Endothelial cell of umbilical vein (primary cell): ENCODE measurements around the gene NT5DC4. TPM values are rescaled to one million over a fixed set of nuclear protein-coding genes. Genes with fewer than 3 reads are reported as not detected.

Experiments used
- BruUV-seq: library from RNA; stranded (reverse); fragments of 400-500 nt; replicated peaks from 2 replicates; lab custom pipeline; 2021; lab: Mats Ljungman, UMichigan
- CTCF ChIA-PET: fragments of 300-600, 350-600 bp; sonication (Branson Sonifier 250); formaldehyde crosslinking; loops from one replicate; lab custom pipeline; 2021; ENCODE audit warnings: antibody characterized with exemption, inconsistent platforms; lab: Charles Lee
- POLR2A ChIA-PET: fragments of 300-600, 350-600 bp; sonication (Branson Sonifier 250); formaldehyde crosslinking; loops from one replicate; lab custom pipeline; 2021; ENCODE audit warnings: antibody characterized with exemption, inconsistent platforms; lab: Charles Lee
- DNase-seq: peaks from one replicate; pipeline ENCODE4 v3.0.0-alpha.2; 2011; ENCODE audit warnings: low read depth, low spot score
- FAIRE-seq: peaks from 2 replicates; lab custom pipeline; 2011; peaks lifted over from hg19 to GRCh38; lab: Jason Lieb, UNC
- H2AFZ ChIP-seq: 2 replicates; pipeline ENCODE4 v1.6.0; 2012; ENCODE audit warnings: low read depth, low read length, control low read depth, inconsistent platforms
- H3K27ac ChIP-seq: 2 replicates; pipeline ENCODE4 v1.5.1; 2011; ENCODE audit warnings: low read depth, mild to moderate bottlenecking, control low read depth, low read length, moderate library complexity; ENCODE audit not compliant: insufficient read depth
- H3K27me3 ChIP-seq, 2 experiments: 2 replicates each; pipeline versions ENCODE4 v1.6.0 to v1.6.1; 2011; ENCODE audit warnings: low read length in 2 of 2, mixed read lengths in 1 of 2; ENCODE audit not compliant: control insufficient read depth in 2 of 2, insufficient read depth in 2 of 2
- H3K36me3 ChIP-seq, 2 experiments: 2 replicates in 1 of 2; 3 replicates in 1 of 2; pipeline ENCODE4 v1.5.1; 2011; ENCODE audit warnings: low read length in 2 of 2, mild to moderate bottlenecking in 1 of 2, moderate library complexity in 1 of 2; ENCODE audit not compliant: control insufficient read depth in 2 of 2, insufficient read depth in 2 of 2; ENCODE audit errors: extremely low read depth in 1 of 2
- H3K4me1 ChIP-seq: 3 replicates; pipeline ENCODE4 v1.5.1; 2011; ENCODE audit warnings: mild to moderate bottlenecking, low read length; ENCODE audit not compliant: control insufficient read depth, insufficient read depth; ENCODE audit errors: extremely low read depth
- H3K4me2 ChIP-seq: 2 replicates; pipeline ENCODE4 v1.6.1; 2011; ENCODE audit warnings: low read length, control low read depth, mixed read lengths; ENCODE audit not compliant: insufficient read depth
- H3K4me3 ChIP-seq, 3 experiments: fragments of 200-600 bp in 1 of 3; sonication (generic), shearing (Covaris generic) in 1 of 3; replicated peaks in 1 of 3; 2 replicates each; pipeline ENCODE4 v1.5.1; 2011 to 2016; ENCODE audit warnings: control low read depth in 3 of 3, low read length in 3 of 3, mild to moderate bottlenecking in 2 of 3, inconsistent platforms in 1 of 3, low read depth in 1 of 3, moderate library complexity in 1 of 3; ENCODE audit not compliant: insufficient read depth in 1 of 3
- H3K79me2 ChIP-seq: 2 replicates; pipeline ENCODE4 v1.6.0; 2012; ENCODE audit warnings: low read length, inconsistent platforms; ENCODE audit not compliant: control insufficient read depth, insufficient read depth
- H3K9ac ChIP-seq: replicated peaks from 2 replicates; pipeline ENCODE3; 2011; ENCODE audit warnings: low read length, control low read depth; ENCODE audit not compliant: insufficient read depth; ENCODE audit errors: extremely low read depth
- H3K9me1 ChIP-seq: replicated peaks from 3 replicates; pipeline ENCODE4 v1.6.0; 2011; ENCODE audit warnings: mild to moderate bottlenecking, low read length; ENCODE audit not compliant: control insufficient read depth, insufficient read depth; ENCODE audit errors: extremely low read depth
- H3K9me3 ChIP-seq: replicated peaks from 2 replicates; pipeline ENCODE4 v1.5.1; 2012; ENCODE audit warnings: low read length, inconsistent platforms; ENCODE audit not compliant: control insufficient read depth, insufficient read depth
- H4K20me1 ChIP-seq: replicated peaks from 2 replicates; pipeline ENCODE3; 2011; ENCODE audit warnings: mild to moderate bottlenecking, low read length; ENCODE audit not compliant: control insufficient read depth, insufficient read depth; ENCODE audit errors: extremely low read depth
- CTCF ChIP-seq, 2 donors: IDR thresholded peaks; 1 replicate in 1 of 2; 2 replicates in 1 of 2; pipeline ENCODE4 v1.5.1; 2011; ENCODE audit warnings: low read length in 2 of 2, mild to moderate bottlenecking in 2 of 2, moderate library complexity in 2 of 2, control low read depth in 1 of 2, inconsistent platforms in 1 of 2, low read depth in 1 of 2; ENCODE audit not compliant: insufficient read depth in 1 of 2; ENCODE audit errors: extremely low read depth in 1 of 2
- EZH2 ChIP-seq: IDR thresholded peaks from 2 replicates; pipeline ENCODE4 v1.6.1; 2012; ENCODE audit warnings: borderline replicate concordance, low read depth, mild to moderate bottlenecking, moderate library complexity, low read length, inconsistent platforms; ENCODE audit not compliant: severe bottlenecking
- FOS ChIP-seq: IDR thresholded peaks from 2 replicates; pipeline ENCODE4 v1.6.1; 2011; ENCODE audit warnings: mild to moderate bottlenecking, low read length, moderate library complexity, borderline replicate concordance; ENCODE audit not compliant: insufficient read depth
- GATA2 ChIP-seq: IDR thresholded peaks from 2 replicates; pipeline ENCODE4 v1.7.0; 2011; ENCODE audit warnings: low read depth, mild to moderate bottlenecking, moderate library complexity, mixed read lengths, low read length; ENCODE audit not compliant: insufficient read length, insufficient read depth
- JUN ChIP-seq: IDR thresholded peaks from 2 replicates; pipeline ENCODE4 v1.6.1; 2011; ENCODE audit warnings: borderline replicate concordance, low read depth; ENCODE audit not compliant: insufficient read length, insufficient read depth
- MAX ChIP-seq: IDR thresholded peaks from 2 replicates; pipeline ENCODE4 v1.6.1; 2011; ENCODE audit not compliant: insufficient read depth, insufficient read length
- MYC ChIP-seq: IDR thresholded peaks from one replicate; pipeline ENCODE4 v1.6.1; 2011; ENCODE audit warnings: mild to moderate bottlenecking, low read depth, low read length
- POLR2A ChIP-seq: IDR thresholded peaks from 2 replicates; pipeline ENCODE4 v1.6.1; 2012; ENCODE audit warnings: low read depth, mild to moderate bottlenecking, control low read depth, low read length
- POLR2AphosphoS5 ChIP-seq: IDR thresholded peaks from 2 replicates; pipeline ENCODE4 v1.6.1; 2012; ENCODE audit warnings: low read depth, mild to moderate bottlenecking, control low read depth, low read length, moderate library complexity; ENCODE audit not compliant: insufficient read depth
- dilution Hi-C: fragments of 300-500 bp; cut with MboI; formaldehyde crosslinking; loops from one replicate; pipeline ENCODE4 v1.15.0; 2019; ENCODE audit warnings: low sequenced_read_pairs; ENCODE audit not compliant: extremely low pct_ligation_motif_present
- intact Hi-C: fragments of 100-400 bp; cut with micrococcal nuclease; formaldehyde crosslinking; loops from one replicate; pipeline ENCODE4 v1.10.0; 2022
- polyA plus RNA-seq, 4 experiments: library from polyadenylated mRNA; depleted of rRNA in 3 of 4; stranded (reverse) in 3 of 4; unstranded in 1 of 4; fragments of >200 nt; gene quantifications; 2 replicates each; pipeline versions ENCODE4 v1.2.1 to v1.2.3, GENCODE V29; 2011 to 2012; ENCODE audit warnings: missing spikeins in 1 of 4
- total RNA-seq: library from RNA; stranded (reverse); gene quantifications from 2 replicates; pipeline ENCODE4 v1.2.3, GENCODE V29; 2021

Gene NT5DC4
- total and polyA plus RNA-seq, 2 donors (not counting 3 experiments of a cell fraction or from before 2014, with no cell fraction given), result not detected

DNA sequence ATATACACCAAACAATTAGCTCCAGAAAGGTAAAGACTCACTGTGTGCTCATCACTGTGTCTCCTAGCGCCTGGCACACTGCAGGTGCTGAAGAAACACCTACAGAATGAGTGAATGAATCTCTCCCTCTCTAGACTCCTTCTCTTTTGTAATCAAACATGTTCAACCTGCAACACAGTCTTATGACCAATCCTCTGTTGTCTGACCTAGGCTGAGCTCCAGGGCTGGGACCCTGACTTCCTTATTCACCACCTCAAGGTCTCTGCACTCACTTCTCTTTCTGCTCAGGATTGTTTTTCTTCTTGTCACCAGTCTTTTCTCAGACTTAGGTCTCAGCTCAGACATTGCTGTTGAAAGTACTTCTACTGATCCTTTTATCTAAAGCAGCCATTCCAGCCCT is 33.7 kb downstream of the NT5DC4 start:
- no peak overlapping the region for H2AFZ ChIP-seq
- intact Hi-C loops (no loop called here), dilution Hi-C loops (loop anchor here (25.0 kb wide), 1 partner anchor 183 kb away; no protein-coding TSS in a partner anchor)
- no peaks in the 10 kb centered on the region for H3K9me3 ChIP-seq
- H3K4me3 ChIP-seq, result no peak overlapping the region
- TF ChIP-seq POLR2AphosphoS5, result no peak
- TF ChIP-seq MAX, result no peak
- no peak for TF ChIP-seq CTCF (IDR thresholded peaks at IDR 0.05; ENCODE audit: extremely low read depth in 1 of 2, insufficient read depth in 1 of 2, low read depth in 1 of 2, low read length in 2 of 2)
- no peak for TF ChIP-seq POLR2A
- TF ChIP-seq FOS, result no peak
- no peak for TF ChIP-seq GATA2
- TF ChIP-seq EZH2, result no peak
- no peak for TF ChIP-seq JUN
- no peak for TF ChIP-seq MYC
- FAIRE-seq, result no peak
- no peak overlapping the region for H3K27ac ChIP-seq
- H3K79me2 ChIP-seq, result peaks cover 42% of the 10 kb centered on the region
- BruUV-seq, result no TSS peak
- DNase-seq, result no peak
- no peaks in the 10 kb centered on the region for H3K27me3 ChIP-seq
- no peaks in the 10 kb centered on the region for H3K4me1 ChIP-seq
- H3K9me1 ChIP-seq, result no peaks in the 10 kb centered on the region
- no peaks in the 10 kb centered on the region for H4K20me1 ChIP-seq
- POLR2A ChIA-PET, result no interaction called here
- H3K4me2 ChIP-seq, result no peak overlapping the region
- CTCF ChIA-PET, result interaction anchor here (1.2 to 9.5 kb wide), 3 partner anchors 132 to 187 kb away, joined by 3 to 218 read pairs (median 11); no protein-coding TSS in a partner anchor
- no peak overlapping the region for H3K9ac ChIP-seq
- H3K36me3 ChIP-seq, result peaks cover 0 to 20% of the 10 kb centered on the region in 2 experiments
